Stimulated activated CD8-positive, alpha-beta memory T cell treated with anti-CD3 and anti-CD28 coated beads, Interleukin-4, amount 100 ng/mL, for 4 hours (primary cell): ENCODE measurements around the gene DLGAP4.
"Not testable (repeated sequence)": the region's sequence is repeated elsewhere in the genome, so short reads cannot be mapped to it uniquely, and the experiment has no call there.

ENCODE experiments used
- DNase-seq, 2 donors: peaks; one replicate each; pipeline ENCODE4 v3.0.0-alpha.2; 2020; ENCODE audit warnings: low read depth in 2 of 2, low spot score in 1 of 2

Gene DLGAP4

DNA sequence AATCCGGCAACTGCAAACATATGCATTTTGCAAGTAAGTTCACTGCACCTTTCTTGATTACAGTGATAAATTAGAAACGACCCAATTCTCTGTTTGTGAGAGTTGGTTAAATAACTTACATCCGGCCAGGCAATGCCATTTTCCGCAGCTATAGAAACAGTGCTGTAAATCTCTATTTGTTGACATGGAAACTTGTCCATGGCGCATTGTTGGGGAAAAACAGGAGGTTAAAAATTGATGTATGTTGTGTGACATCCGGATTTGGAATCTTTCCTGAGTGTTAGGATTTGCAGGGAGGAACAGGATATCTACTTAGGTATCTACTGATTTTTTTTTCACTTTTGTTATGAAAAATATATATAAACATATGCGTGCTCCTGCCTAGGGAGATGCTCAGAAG is 66.5 kb downstream of the DLGAP4 start:
- no peak for DNase-seq

DNA sequence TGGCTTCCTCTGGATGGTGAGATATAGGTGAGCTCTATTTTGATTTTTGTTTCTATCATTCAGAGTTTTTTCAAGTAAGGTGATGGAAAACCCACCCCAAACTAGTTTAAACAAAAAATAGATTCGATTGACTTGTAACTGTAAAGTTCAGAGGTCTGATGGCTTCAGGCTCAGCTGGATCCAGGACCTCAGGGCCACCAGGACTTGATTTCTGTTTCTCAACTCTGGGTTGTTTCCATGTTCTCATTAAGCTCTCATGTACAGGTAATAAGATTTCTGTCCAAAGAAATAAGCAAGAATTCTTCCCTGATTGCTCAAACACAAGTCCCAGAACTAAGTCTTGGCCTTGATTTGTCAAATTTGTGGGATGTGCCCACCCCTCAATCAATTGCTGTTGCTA is 67.0 kb downstream of the DLGAP4 start:
- DNase-seq: no peak

DNA sequence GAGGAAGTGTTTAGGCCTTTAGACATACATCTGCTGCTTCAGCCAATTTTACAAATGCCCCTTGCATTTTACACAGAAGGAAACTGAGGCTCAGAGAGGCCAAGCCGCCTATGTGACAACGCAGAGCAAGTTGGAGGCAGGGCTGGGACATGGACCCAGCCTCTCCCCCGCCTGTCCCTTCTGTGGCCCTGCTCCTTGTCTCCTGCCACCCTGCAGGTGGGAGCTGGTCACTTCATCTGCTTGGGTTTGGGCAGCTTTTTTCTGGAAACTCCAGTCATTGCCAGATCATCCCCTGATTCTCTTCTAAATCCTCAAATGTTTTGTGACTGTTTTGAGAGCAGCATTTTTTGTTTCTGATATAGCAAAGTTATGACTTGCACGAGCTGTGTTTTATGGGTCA is 68.9 kb downstream of the DLGAP4 start:
- no peak for DNase-seq

DNA sequence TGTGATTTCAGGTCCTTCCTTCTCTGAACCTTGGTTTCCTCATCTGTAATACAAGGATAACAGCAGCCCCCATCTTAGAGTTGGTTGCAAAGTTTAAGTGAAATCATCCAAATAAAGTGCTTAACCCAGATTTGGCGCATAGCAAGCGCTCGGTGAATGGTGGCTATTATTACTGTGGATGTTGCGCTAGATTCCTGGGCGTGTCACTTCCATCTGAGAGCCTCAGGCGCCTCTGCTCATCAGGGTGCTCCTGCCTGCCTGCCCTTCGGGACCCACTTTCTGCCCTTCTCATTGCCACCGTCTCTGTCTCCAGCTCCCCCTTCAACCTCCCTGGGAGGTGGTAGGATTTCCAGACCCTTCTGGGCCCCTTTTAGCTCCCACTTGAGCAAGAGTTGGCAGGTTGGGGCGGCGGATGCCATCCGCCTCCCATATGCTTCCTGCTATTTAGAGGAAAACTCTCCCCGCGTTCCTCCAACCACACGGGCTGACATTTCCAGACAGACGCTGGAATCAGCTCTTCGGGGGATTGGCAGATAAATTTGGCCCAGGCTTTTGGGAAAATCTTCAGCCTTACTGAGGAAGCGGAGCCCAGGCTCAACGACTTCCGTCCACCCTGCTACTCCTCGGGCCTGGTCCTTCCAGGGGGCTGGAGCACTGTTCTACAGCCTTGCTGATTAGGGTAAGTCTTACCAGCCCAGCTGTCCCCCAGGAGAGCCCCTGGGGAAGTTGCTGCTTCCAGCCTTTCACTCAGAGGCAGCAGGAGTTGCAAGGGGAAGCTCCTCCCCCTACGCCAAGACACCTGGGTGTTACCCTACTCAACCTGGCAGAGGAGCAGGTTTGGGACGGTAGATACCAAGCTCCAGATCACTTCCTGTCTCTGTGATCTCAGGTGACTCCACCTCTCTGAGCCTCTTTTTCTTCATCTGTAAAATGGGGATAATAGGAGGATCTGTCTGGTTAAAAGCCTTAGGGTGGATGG is 71.5 kb downstream of the DLGAP4 start:
- no peak for DNase-seq

DNA sequence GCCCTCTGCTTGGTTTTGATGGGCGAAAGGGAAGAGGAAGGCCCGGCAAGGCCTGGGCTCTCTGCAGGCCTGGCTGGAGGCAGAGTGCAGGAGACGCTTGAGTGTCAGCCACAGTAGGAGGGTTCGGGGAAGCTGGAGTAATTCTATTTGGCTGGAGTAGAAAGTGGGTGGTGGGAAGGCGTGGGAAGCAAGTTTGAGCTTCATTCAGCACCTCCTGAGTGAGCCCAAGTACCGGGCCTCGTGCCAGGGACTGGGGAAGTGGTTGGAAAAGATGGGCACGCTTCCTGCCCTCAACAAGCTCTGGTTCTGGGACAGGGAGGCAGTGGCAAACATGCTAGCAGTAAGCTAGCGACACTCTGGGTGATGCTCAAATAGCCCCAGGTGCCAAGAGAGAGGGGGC is 72.5 kb downstream of the DLGAP4 start:
- no peak for DNase-seq

DNA sequence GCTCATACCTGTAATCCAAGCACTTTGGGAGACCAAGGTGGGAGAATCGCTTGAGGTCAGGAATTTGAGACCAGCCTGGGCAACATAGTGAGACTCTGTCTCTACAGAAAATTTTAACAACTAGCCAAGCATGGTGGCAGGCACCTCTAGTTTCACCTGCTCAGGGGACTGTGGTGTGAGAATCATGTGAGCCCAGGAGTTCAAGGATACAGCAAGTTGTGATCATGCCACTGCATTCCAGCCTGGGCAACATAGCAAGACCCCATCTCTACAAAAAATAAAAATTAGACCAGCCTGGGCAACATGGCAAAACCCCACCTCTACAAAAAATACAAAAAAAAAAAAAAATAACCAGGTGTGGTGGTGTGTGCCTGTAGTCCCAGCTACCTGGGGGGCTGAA is 73.8 kb downstream of the DLGAP4 start:
- DNase-seq: not testable (repeated sequence)

DNA sequence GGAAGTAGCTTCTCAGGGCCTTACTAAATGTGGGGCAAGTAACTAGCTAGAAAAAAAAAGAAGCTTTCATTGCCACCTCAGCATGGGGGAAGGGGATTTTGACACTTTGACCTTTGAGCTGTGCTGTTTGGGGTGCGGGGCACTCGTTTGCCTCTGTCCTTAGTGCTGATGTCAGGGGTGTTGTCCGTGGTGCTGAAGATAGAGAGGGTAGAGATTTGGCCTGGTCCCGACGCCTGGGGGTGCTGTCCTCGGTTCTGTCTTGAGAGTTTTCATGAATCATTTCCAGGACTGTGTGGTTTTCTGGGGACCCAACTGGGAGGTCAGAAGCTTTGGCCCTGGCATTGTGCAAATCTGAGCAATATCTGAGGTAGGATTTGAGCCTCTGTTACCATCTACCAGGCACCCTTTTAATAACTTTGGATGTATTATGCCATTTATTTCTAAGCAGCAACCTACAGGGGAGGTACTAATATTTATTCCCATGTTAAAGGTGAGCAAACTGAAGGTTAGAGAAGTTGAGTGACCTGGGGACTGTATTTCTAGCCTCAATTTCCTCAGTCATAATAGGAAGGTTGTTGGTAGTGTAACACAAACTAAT is 78.0 kb downstream of the DLGAP4 start:
- no peak for DNase-seq

DNA sequence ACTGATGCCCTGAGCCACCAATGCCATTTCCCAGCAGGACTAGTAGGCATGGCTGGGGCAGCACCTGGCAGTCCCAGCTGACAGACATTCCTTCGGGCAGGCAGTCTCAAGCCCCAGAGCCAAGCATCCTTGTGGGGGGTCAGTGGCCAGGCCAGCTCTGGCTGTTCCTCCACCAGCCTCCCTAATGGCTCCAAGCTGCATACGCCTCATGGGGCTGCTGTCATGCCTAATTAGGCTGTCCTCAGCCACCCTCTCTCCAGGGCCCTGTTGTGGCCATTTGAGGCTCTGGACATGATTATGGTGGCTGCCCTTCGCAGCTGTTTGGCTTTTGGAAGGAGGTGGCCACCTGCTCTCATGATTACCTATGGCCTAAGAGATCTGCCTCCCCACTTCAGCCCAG is 79.4 kb downstream of the DLGAP4 start:
- no peak for DNase-seq

DNA sequence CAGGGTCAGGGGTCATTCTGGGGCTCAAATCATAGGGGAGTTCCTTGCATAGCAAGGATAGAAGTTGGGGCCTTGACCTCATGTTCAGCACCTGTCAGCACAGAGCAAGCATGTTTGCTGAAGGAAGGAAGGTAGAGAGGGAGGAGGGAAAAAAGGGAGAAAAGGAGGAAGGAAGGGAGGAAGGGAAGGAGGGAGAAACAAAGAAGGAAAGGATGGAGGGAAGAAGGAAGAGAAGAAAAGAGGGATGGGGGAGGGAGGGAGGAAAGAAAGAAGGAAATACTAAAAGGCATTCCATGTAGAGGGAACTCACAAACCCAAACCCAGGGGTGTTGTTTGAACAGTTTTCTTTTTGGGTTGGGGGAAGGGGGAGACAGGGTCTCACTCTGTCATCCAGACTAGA is 80.1 kb downstream of the DLGAP4 start:
- no peak for DNase-seq

DNA sequence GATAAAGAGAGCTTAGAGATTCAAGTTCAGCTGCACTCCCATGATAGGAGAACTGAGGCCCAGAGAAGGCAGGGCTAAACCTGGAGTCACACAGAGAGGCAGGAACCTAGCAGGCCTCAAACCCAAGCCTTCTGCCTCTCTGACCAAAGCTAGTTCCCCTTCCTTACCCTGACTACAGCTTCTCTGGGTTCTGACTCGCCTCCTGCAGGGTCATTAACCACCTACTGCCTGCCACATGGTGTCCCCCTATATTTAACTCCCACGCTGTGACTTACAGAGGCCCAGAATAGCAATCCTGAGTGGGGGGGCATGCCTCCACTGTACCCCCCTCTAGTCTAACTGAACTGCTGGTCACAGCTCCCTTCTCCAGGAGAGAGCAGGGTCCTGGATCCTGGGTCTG is 84.1 kb downstream of the DLGAP4 start:
- no peak for DNase-seq

DNA sequence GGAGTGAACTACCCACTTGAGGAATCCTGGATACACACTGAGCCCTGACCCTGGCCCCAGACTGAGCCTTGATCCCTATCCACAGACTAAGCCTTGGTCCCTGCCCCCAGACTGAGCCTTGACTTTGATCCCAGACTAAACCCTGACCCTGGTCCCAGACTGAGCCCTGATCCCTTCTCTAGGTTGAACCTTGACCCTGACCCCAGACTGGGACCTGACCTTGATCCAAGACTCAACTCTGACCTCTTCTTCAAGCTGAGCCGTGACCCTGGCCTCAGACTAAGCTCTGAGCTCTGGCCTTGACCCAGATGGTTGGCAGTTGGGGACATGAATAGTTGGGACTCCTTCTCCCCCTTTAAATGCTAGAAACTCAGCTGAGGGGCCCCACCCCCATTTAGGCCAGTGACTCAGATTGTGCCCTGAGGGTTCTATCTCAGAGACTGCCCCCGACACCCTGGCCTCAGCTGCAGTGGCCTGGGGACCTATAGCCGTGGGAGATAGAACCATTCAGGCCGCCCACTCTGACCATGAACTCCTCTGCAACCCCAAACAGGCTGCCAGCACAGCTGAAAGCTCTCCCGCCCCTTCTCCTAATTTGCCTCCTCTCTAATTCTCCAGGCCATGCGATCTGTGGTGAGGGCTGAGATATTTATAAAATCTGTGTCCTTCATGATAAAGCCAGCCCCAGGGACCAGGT is 84.7 kb downstream of the DLGAP4 start:
- DNase-seq: no peak

DNA sequence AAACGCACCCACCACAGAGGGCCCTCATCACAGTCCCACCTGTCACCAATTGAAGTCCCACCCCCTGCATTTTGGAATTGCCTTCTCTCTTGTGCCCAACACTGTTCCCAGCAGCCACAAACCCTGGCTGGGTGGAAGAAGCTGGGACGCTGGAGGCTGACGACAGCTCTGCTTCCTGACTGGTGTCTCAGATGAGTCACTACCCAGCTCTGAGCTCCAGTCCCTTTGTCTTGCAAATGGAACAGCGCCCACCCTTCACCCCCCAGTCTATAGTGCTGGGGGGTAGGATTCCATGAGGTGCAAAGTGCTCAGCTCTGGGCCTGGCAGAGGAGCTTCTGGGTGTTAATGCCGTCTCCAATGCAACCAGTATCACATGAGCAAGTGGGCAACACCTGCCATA is 85.3 kb downstream of the DLGAP4 start:
- DNase-seq: no peak

DNA sequence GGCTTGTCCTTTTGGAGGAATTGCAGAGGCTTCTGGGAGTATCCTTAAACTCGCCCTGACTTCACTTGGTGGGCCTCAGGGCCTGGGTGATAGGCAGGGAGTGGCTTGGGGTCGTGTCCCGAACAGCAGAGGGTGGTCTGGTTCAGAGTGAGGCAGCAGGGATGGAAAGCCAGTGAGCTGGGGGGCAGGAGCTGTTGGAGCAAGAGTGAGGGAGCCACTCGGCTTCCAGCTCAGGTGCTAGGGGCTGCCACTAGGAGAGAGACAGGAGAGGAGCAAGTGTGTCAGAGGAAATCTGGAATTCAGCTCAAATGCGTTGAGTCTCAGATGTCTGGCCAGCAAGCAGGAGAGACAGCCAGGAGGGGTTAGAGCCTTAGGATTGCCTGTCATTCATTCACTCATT is 85.8 kb downstream of the DLGAP4 start:
- DNase-seq: no peak

DNA sequence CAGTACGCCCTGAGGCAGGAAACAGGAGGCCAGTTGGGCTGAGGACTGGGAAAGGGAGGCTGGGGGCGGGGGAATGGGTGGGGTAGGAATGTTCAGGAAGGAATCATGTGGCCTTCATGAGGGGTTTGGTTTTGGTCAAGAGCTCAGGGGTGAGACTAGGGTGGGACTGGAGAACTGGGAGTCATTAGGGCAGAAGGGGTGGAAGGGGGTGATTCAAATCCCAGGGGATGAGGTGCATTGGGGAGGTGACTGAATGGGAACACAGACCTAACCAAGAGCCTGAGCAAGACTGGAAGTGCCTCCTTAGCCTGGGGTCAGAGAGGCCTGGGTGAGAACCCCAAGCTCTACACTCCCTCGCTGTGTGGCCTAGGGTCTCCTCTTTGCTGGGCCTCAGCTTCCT is 86.8 kb downstream of the DLGAP4 start:
- DNase-seq: no peak

DNA sequence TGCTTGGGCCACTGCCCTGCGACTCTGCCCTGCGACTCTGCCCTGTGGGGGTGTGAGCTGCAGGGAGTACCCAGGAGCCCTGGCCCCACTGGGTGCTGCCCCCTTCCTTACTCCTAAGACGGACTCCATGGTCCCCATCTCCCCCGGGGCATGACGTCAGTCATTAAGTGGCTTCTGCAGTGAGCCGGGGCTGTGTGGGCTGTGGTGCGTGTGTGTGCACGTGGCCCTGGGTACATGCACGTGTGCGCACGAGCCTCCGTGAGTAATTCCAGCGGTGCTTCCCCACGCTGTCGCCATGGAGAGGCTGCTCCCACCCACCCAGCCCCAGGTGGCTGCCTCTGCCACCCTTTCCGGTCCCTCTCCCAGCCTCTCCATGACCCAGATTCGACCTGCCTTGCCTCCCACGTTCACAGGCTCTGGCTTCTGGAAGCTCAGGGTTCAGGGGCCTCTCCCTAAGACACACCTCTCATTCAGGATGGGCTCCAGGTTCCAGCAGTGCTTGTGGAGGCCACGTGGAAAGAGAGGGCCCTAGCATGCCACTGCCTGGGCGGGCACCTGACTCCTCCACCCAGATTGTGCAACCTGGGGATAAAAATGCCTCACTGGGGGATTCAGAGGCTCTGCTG is 88.3 kb downstream of the DLGAP4 start:
- no peak for DNase-seq

DNA sequence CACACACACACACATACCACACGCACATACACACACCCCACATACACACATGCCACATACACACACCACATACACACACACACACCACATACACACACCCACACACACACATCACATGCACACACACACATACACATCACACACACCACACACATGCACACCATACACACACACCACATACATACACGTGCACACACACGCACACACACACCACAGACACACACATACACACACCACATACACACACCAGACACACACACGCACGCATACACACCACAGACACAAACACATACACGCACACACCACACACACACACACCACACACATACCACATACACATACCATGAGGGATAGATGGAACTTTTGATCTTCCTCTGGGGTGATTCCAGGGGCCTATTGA is 90.2 kb downstream of the DLGAP4 start:
- DNase-seq: no peak

DNA sequence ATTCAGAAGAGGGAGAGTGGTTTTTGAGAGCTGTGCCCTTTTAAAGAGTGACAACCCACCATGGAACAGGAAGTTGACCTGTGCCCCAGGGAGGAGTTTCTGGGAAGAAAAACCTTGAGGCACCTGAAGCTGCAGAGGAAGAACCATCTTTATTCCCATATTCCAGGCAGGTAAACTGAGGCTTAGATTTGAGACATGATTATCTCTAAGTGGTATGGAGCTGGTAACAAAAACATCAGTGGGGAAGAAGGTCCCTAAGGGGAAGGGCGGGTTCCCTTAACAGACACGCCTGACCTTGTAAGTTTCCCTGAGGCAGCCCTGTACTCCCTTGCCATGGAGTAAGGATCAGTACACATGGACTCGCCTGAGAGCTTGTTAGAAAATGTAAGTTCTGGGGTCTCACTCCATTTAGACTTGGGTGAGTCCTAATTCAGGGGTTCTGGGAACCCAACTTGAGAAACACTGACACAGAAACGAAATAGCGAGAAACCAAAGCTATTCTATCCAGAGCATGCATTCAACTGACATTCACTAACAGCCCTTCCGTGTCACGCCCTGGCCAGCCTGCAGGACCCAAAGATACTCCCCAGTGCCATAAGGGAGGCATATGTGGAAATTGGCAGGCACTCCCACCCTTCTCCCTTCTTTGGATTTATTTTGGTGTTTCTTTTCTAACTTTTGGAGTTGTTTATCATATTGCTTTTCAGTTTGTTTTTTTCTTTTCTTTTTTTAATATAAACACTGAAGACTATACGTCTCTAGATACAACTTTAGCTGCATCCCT is 90.9 kb downstream of the DLGAP4 start:
- DNase-seq: no peak

DNA sequence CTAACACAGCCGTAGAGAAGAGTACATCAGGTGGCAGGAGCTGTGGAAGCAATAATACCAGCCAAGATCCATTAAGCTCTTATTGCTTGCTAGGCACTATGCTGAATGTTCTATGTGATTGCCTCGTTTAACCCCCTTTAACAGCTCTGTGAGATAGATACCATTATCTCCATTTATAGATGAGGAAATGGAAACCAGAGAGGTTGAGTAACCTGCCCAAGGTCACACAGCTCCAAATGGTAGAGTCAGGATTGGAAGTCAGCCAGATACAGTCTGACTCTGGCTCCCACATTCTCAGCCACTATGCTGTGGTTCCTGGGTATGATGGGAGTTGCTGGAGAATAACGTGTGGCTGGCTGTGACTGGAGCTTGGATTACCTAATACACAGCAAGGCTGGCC is 92.4 kb downstream of the DLGAP4 start:
- no peak for DNase-seq

DNA sequence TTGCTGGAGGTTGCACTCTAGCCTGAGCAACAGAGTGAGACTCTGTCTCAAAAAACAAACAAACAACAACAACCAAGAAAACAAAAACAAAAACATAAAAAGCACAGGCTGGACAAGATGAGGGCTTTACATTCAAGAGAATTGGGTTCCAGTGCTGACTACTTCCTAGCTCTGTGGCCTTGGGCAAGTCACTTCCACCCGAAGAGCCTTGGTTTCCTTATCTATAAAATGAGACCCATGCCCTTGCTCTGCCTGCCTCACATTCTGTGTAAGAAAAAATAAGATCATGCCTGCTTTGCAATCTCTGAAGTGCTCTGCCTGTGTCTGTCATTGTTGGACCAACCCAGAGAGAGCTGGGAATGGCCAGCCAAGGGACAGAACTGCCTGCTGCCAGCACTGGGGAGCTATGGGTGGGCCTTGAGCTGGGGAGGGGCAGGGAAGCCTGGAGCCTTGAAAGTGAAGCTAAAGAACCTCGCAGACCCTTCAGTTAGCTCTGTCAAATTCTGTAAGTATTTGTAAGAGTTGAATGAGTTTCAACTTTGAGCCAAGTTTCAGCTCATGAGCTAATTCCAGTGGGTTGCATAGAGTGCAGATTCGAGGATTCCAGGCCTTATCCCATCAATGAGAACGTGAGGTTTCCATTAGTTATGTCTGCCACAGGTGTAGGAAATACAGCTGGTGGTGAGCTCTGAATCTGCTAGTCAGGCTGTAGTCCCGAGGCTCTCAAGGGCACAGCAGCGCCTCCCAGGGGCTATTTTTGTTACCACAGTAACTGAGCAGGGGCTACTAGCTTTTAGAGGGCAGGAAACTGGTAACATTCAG is 93.2 kb downstream of the DLGAP4 start:
- DNase-seq: no peak

DNA sequence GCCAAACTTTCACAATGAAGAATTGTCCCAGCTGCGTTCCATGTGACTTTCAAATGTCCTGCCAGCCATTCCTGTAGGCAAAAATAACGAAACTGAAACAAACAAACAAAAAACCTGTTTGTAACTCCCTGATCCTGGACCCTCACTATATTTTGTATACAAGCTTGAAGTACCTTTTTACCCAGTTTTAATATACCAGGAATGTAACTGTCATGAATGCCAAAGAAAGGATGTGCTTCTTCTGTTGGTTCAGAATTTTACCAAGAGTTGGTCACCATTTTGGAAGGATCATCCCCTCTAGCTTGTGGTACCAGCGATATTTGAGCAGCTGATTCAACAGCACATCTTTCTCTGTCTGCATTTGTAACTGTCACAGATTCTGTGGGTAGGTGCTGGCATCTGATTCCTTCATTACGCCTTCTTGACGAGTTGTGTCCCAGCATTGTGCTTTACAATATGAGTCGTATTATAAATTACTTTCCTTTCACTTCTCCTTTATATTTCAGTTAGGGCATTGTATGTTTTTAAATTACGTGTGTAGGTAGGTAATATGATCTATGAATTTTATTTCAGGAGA is 93.9 kb downstream of the DLGAP4 start:
- no peak for DNase-seq
